HG03045 (cell line): Measurements from ENCODE around the gene GNA15.
A peak's percentile ranks its signal among the peaks of the same experiment; 100 is the strongest.
"Not testable (repeated sequence)": the region's sequence is repeated elsewhere in the genome, so short reads cannot be mapped to it uniquely, and the experiment has no call there.

ENCODE experiments used
- ATAC-seq: cut with Tn5 transposase; IDR thresholded peaks from one replicate; pipeline ENCODE4 v1.9.1; 2021; ENCODE audit warnings: mild to moderate bottlenecking, moderate library complexity; ENCODE audit not compliant: unreplicated experiment

The GNA15 gene

GRCh38 chr19:3167533-3168272, 31.9 kb downstream of the GNA15 start:
- ATAC-seq = no peak

DNA sequence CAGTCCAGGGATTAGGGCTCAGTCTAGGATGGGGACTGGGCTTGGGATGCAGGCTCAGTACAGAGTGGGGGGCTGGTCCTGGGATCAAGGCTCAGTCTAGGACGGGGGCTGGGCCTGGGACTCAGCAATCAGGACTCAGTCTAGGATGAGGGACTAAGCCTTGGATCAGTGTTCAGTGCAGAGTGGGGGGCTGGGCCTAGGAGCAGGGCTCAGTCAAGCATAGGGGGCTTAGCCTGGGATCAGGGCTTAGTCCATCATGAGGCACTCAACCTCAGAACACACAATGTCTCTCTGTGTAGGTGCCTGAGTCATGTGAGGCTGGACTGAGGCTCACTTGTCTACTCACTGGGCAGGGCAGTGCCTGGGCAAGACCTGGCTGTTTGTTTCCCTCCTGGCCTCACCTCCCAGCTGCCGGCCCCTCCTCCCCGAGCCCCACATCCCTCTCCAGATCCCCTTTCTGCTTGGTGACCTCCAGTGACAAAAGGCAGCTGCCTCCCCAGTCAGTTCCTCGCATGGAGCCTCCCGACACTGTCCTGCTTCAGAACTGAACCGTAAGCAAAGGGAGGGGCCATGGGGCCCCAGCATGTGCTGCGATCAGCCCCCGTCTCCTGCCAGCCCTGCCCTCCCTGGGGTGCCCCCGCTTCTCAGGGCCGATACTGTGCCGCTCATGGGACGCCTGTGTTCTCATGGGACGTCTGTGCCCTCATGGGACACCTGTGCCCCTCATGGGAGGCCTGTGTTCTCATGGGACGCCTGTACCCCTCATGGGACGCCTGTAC, 36.2 kb downstream of the GNA15 start:
- no peak for ATAC-seq

- ATAC-seq = not testable (repeated sequence)
Measured at GRCh38 chr19:3172673-3173000, 36.8 kb downstream of the GNA15 start.

DNA sequence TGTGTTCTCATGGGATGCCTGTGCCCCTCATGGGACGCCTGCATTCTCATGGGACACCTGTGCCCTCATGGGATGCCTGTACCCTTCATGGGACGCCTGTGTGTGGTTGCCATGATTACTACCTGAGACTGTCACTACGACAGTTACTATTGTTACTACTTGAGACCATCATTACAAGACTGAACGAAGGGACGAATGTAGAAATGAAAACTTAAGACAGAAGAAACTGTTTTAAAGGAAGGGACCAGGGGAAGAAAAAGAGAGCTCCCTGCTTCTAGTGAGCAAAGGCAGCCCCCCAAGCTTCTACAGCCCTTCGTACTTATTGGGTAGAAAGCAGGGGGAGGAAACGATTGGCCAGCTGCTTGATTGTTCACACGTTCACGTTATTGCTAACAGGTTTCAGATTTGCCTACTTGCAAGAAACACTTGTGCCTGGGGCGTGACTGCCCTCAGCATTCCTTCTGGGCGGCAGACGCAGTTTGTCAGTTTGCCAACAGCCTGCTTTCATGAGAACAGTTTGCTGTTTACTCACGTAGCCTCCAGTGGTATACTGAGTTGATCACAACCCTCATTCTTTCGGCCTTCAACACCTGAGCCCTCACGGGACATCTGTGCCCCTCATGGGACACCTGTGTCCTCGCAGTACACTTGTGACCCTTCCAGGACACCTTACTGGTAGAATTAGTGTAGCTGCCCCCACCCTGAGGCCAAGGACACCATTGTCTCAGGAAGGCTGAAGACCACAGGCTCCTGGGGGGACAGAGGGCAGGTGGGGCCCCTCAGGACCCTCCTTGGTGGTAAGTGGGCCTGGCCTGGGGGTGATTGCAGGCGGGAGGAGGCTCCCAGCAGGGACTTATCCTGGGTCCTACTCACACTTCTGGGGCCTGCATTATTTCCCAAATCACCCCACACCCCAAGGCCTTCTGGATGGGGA, 40.2 kb downstream of the GNA15 start:
- ATAC-seq = no peak

- no peak for ATAC-seq
Measured at GRCh38 chr19:3176715-3177501, 41.1 kb downstream of the GNA15 start.

DNA sequence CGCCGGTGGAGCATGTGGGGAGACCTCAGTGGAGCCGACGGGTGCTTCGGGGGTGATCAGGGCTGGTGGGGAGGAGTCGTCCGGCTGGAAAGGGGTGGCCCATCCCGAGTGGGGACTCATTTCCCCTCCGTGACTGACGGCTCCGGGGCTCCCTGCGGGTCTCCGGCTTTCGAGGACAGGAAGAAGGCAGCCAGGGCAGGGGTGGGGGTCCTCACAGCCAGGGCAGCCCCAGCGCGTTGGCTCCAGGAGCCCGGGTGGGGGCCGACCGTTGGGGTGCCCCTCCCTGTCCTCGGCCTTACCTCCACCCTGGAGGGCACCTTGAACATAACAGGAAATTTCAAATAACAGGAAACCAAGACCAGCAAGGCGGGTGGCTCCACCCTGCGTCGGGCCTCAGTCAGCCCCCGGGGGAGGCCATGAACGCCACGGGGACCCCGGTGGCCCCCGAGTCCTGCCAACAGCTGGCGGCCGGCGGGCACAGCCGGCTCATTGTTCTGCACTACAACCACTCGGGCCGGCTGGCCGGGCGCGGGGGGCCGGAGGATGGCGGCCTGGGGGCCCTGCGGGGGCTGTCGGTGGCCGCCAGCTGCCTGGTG, 42.6 kb downstream of the GNA15 start, which contains the start of gene S1PR4:
S1PR4 (plus strand) TSS at position 393 of the 596 bp plus-strand sequence; CDS start at position 417, 24 bp downstream.
- ATAC-seq = no peak

DNA sequence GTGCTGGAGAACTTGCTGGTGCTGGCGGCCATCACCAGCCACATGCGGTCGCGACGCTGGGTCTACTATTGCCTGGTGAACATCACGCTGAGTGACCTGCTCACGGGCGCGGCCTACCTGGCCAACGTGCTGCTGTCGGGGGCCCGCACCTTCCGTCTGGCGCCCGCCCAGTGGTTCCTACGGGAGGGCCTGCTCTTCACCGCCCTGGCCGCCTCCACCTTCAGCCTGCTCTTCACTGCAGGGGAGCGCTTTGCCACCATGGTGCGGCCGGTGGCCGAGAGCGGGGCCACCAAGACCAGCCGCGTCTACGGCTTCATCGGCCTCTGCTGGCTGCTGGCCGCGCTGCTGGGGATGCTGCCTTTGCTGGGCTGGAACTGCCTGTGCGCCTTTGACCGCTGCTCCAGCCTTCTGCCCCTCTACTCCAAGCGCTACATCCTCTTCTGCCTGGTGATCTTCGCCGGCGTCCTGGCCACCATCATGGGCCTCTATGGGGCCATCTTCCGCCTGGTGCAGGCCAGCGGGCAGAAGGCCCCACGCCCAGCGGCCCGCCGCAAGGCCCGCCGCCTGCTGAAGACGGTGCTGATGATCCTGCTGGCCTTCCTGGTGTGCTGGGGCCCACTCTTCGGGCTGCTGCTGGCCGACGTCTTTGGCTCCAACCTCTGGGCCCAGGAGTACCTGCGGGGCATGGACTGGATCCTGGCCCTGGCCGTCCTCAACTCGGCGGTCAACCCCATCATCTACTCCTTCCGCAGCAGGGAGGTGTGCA, 43.3 kb downstream of the GNA15 start:
- no peak for ATAC-seq

GRCh38 chr19:3179739-3180293, 44.0 kb downstream of the GNA15 start:
- ATAC-seq = no peak

- ATAC-seq = no peak
Measured at GRCh38 chr19:3183721-3184641, 48.1 kb downstream of the GNA15 start.

- ATAC-seq = peak; percentile 14
Measured at GRCh38 chr19:3184847-3185460, 49.1 kb downstream of the GNA15 start.

DNA sequence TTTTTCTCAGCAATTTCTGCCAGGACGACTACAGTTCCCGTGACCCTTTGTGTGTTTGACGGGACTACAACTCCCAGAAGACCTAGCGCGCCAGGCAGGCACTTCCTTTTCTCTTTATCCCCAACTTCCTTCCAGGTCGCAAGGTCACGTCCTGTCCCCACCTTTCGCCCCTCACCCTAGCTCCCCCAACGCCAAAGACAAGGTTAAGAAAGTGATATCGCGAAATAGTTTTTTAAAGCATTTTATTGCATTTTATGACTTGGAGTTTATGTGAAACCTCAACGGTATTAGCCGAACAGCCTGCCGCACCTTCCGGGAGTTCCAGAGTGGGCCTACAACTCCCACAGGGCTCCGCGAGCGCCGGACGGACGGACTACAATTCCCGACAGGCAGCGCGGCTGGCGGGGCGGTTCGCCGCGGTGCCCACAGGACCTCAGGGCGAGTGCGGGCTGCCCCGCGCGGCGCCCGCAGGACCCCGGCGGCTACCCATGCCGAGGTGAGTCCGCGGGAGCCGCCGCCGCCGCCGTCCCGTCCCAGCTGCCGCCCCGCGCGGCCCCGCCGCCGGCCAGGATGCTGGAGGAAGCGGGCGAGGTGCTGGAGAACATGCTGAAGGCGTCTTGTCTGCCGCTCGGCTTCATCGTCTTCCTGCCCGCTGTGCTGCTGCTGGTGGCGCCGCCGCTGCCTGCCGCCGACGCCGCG, 49.8 kb downstream of the GNA15 start, which contains the start of gene NCLN:
NCLN (plus strand) TSS at position 470 of the 699 bp plus-strand sequence; CDS start at position 571, 101 bp downstream.
- ATAC-seq = peak; percentile 73

- peak; percentile 24 for ATAC-seq
Measured at GRCh38 chr19:3186160-3186688, 50.4 kb downstream of the GNA15 start.

DNA sequence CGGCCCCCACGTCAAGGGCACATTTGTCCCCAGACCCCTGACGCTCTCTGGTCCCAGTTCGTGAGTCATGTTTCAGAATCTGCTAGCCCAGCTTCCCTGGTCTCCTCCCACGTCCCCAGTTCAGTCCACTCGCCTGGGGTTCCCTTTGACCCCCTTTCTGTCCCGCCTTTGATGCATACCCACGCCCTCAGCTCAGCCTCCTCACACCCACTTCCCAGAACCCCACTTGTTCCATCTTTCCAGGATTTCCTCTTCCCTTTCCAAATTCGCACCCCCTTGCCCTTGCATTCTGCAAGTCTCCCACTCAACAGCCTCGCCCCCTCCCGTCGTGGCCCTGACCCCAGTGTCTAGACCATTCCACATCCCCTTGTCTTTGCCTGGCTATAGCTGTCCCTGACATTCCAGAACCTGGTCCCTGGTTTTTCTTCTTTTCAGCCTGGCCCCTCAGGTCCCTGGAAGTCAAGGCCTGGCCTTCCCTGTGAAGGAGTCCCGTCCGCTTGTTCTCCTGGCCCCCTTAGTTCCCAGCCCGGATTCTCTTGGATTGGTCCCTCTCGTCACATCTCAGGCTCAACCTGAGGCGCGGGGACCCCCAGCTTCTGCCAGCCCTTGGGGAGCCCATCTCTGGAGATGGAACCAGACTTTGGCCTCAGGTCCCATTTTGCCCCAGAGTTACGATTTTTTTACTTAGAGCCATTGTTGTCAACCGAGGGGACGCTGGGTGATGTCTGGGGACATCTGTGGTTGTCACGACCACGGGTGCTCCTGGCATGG, 51.2 kb downstream of the GNA15 start:
- no peak for ATAC-seq

DNA sequence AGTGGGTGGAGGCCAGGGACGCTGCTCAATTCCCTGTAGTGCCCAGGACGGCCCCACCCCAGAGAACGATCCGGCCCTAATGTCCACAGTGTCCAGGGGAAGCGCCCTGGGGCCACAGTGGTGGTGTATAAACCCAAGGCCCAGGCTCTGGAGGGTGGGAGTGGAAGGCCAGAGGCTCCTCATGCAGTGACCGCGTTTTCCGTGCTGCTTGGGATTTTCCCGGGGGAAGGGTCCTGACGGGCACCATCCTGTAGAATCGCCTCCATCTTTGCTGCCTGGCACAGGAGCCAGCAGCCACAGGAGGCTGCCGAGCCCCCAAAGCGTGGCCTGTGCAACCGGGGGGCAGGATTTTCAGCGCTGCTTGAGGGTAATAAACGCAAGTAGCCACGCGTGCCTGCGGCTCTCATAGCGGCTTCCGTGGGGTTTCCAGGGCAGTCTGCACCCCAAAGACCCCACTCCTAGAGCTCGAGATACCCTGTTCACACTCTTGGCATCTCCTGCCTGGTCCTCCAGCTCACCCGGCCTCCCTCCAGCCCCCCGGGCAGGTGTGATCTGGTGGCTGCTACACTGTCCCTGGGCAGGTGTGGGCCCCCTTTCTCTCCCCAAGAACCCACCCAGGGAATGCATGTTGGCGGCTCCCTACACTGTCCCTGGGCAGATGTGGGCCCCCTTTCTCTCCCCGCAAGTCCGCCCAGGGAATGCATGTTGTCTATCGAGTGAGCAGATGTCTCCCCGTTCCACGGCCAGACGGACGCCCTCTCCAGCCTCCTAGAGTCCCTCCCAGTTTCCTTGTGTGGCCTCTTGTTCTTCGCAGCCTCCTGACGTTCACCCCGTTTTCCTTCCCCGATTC, 52.1 kb downstream of the GNA15 start:
- ATAC-seq = no peak
